ENCODE results near the gene EHMT1.

The EHMT1 gene

DNA sequence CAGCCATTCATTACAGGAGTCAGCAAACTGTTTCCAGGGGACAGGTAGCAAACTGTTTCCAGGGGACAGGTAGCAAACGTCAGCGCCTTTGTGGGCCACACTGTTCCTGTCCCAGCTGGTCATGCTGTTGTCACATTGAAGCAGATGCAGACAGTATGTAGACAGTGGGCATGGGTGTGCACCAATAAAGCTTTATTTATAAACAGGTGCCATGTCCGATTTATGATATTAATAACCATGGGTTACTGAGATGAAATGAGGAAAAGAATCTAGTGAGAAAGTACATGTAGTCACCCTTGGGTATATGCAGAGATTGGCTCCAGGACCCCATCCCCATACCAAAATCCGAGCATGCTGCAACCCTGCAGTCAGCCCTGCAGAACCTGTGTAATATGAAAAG is 122.5 kb downstream of the EHMT1 start:
- no peak for DNase-seq (ENCODE audit: low spot score)

DNA sequence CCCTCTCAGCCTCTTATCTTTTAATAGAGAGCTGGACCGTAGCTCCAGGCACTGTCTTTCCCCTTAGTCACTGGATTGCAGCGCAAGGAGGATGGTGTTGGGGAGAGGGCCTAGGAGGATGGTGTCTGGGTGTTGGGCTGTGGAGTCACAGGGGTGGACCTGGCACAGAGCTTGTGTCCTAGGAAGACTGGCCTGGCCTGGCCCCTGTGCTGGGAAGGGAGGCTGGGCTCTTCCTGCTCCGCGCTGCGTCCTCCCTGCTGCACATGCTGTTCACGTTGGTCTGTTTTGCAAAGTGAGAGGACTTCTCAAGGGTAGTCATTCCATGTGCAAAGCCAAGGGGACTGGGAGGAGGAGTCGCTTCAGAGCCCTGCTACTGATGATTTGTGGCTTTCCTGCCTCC is 123.9 kb downstream of the EHMT1 start:
- DNase-seq (ENCODE audit: low spot score) = no peak

- no peak for DNase-seq (ENCODE audit: low spot score)
Measured at GRCh38 chr9:137743695-137744094, 124.9 kb downstream of the EHMT1 start.

DNA sequence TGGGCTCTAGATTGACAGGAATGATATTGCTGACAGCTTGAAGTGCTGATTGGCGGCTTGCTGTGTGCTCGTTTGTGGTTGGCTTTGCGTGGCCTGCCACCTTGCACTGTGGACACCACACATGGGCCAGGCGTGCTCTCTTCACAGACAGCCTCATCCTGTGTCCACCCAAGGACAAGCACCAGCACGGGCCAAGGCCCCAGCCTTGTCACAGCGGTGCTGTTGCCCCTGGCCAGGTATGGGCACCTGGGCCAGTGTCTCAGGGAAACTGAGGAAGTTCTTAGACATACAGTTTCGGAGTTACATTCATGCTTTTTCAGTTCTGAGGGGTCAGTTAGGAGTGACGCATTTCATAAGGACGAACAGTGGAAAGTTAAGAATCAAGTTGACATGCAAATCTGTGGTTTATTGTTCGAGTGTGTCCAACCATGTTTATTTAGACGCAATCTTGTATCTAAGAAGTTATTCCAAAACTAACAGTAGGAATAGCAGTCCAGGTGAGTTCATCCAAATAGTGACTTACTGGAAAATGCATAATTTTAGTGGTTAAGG is 125.9 kb downstream of the EHMT1 start:
- no peak for DNase-seq (ENCODE audit: low spot score)

- no peak for DNase-seq (ENCODE audit: low spot score)
Measured at GRCh38 chr9:137745541-137745991, 126.8 kb downstream of the EHMT1 start.

- no peak for DNase-seq (ENCODE audit: low spot score)
Measured at GRCh38 chr9:137748311-137748710, 129.5 kb downstream of the EHMT1 start.

GRCh38 chr9:137748741-137749140 is 129.9 kb downstream of the EHMT1 start:
- no peak for DNase-seq (ENCODE audit: low spot score)

DNA sequence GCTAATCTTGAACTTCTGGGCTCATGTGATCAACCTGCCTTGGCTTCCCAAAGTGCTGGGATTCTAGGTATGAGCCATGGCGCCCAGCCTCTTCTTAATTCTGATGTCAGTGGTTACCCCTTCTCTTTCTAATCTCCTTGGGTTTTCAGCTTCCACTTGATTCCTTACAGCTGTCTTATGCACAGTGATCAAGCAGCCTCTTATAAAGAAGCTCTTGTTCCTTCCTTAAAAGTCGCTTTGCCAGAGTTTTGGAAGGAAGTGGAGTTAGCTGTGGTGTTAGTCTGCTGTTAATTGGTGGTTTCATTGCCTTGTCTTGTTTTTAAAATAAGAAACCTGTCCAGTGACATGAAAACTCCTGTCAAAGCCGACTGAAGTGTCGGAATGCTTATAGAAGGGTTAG is 130.7 kb downstream of the EHMT1 start:
- no peak for DNase-seq (ENCODE audit: low spot score)

DNA sequence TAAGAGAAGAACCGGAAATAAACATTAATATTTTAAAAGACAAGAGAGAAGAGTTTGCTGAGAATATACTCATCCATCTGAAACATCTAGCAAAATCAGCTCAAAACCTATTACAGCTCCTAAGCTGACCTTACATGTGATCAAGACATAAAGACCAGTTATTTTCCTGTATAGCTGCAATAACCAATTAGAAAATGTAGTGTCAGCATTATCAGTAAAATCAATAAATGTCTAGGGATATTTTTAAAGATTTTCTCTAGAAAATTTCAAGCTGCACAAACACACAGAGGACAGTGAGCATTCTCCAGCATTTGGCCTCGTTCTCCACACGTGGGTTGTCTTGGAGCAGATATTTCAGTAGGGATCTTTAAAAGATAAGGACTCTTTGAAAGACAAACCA is 131.2 kb downstream of the EHMT1 start:
- no peak for DNase-seq (ENCODE audit: low spot score)

- DNase-seq (ENCODE audit: low spot score) = no peak
Measured at GRCh38 chr9:137750566-137750965, 131.8 kb downstream of the EHMT1 start.

DNA sequence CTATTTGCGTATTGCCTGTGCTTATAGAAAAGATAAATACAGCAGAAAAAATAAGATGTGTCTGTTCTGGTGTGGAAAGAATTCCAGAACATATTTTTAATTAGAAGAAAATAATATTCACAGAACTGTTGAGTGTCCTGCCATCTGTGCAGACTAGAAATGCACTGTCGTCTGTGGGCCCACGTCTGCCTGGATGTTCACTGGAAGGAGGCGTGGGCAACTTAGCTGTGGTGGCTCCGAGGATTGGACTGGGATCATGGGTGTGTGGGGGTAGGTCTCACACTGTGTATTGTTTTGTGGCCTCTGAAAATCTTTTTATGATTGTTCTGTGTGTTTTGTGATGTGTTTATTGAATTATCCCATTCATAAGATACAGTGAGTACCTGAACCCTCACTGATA is 132.8 kb downstream of the EHMT1 start:
- DNase-seq (ENCODE audit: low spot score) = no peak

- no peak for DNase-seq (ENCODE audit: low spot score)
Measured at GRCh38 chr9:137752426-137752825, 133.6 kb downstream of the EHMT1 start.

GRCh38 chr9:137753192-137753765 is 134.5 kb downstream of the EHMT1 start:
- DNase-seq (ENCODE audit: low spot score) = no peak

DNA sequence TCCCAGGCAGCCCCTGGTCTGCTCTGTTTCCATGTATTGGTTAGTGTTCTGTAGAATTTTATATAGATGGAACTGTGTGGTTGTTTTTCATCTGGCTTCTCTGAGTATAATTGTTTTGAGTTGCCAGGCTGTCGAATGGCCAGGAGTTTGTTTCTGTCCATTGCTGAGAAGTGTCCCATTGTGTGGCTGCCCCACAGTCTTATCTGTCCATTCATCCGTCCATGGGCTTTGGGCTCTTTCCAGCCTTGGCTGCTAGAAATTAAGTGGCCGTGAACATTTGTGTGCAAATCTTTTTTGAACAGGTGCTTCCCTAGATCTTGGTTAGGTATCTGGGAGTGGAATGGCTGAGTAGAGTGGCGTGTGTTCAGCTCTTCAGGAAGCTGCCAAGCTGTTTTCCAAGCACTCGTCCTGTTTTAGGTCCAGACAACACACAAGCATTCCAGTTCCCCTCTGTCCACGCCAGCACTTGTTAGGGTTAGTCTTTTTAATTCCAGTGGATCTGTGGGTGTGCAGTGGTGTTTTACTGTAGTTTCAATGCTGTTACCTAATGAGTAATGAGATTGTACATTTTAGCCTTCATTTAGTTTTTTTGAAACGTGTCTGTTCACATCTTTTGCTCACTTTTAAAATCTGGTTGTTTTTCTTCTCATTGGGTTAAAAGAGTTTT is 136.6 kb downstream of the EHMT1 start:
- DNase-seq (ENCODE audit: low spot score) = no peak

- DNase-seq (ENCODE audit: low spot score) = no peak
Measured at GRCh38 chr9:137756045-137756744, 137.4 kb downstream of the EHMT1 start.

DNA sequence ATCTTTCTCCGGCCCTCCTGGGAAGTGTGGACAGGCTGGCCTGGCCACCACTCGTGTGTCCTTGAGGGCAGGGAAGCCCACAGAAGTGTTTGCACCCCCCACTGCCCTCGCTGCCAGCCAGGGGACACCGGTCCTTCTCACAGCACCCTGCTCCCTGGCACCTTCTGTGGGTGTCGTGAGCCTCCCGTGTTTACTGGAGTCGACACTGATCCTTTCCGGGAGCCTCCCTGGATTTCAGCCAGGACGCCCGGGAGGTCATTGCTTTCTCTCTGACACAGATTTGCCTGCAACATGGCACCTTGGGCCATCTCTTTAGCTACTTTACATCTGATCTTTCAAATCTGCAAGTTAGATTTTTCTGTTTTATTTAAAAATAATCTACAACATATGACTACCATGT is 138.3 kb downstream of the EHMT1 start:
- no peak for DNase-seq (ENCODE audit: low spot score)

DNA sequence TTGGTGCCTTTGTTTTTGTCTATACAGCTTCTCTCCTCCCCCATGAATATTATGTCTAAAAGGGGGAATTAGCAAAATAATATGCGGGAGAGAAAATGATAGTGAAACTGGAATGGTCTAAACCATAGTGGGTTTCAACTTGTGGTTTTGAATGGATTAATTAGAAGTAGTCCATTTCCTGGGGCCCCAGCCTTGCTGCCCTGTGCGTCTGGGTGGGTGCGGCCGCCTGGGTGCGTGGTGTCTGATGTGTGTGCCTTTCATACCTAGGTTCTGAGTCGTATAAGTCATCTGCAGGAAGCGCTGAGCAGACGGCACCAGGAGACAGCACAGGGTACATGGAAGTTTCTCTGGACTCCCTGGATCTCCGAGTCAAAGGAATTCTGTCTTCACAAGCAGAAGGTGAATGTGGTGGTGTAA is 138.8 kb downstream of the EHMT1 start:
- peak; percentile 61 for DNase-seq (ENCODE audit: low spot score)

DNA sequence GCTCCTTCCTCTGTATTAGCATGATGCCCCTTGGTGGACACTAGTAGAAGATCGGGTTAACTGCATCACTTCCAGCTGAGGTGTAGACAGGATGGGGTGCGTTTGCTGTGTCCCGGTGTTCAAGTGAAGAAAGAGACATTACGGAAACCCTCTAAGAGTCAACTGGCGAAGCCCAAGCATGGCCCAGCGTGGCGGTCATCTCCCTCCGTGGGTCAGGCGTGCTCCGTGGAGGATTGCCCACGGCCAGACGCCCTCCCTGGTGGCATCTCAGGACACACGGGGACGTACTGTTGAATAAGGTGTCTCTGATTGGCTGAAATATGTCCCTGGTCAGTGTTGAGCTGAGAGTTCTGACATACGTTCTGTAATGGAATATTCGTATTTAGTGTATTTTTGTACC is 139.3 kb downstream of the EHMT1 start:
- DNase-seq (ENCODE audit: low spot score) = no peak

- no peak for DNase-seq (ENCODE audit: low spot score)
Measured at GRCh38 chr9:137759117-137759516, 140.3 kb downstream of the EHMT1 start.

DNA sequence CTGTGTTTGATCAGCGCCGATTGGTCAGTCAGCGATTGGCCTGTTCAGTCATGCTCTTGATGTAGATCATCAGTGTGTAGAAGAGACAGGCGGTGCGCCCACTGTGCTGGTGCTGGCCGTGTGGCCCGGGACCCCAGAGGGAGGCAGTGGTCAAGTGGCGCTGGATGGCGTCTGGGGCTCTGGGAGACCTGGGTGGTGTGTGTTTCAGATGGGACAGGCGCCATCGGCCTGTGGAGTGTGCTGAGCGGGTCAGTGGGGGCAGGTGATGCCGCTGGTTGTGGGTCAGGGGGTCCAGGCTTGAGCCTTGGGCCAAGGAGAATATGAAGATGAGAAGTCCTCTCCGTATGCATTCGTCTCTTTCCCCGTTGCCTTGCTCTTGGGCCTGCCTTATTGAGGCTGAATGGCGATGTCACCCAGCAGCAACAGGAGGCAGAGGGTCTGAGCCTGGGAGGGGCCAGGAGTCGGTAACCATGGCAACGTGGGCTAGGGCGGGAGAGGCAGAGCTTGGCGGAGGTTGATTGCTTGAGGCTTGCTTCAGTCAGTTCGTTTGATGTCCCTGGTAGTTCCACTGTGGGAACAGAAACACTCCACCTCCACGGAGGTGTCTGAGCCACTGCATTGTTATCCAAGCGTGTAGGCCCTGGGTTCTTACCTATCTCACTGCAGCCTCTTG is 141.0 kb downstream of the EHMT1 start:
- no peak for DNase-seq (ENCODE audit: low spot score)

DNA sequence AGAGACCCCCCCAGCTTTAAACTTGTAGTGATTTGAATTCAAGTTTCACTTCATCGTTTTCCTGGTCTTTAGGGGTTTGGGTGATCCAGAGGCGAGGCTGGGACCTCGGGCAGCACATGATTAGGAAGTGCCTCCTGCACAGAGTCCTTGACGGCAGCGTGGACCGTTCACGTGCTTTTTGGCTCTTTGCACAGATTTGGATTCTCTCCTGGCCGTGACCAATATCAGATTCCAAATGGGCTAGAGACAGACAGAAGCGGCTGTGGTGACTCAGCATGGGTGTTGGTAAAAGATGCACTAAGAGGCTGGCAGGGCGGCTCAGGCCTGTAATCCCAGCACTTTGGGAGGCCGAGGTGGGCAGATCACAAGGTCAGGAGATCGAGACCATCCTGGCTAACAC is 141.6 kb downstream of the EHMT1 start:
- DNase-seq (ENCODE audit: low spot score) = no peak

DNA sequence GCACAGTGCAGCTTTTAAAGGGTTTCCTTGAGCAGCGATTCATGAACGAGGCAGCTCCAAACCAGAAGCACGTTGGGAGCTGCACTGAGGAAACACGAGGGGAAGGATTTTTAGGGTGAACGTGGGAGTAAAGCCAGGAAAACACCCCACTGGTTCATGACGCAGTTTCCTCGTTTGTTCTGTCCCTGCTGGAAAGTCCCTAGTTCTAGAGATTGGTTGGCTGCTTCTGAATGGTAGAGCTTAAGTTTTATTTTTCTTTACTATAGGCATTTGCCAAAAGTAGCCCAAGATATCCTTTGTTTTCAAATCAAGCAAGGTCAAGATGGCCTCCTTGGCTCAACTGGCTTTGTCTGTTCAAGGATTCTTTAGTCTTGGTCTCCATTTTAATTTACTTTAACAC is 142.2 kb downstream of the EHMT1 start:
- no peak for DNase-seq (ENCODE audit: low spot score)

GRCh38 chr9:137761793-137762192 is 143.0 kb downstream of the EHMT1 start:
- no peak for DNase-seq (ENCODE audit: low spot score)

Data from RKO (cell line).